Renal cortical epithelial cell (primary cell): ENCODE measurements around the gene MYZAP. TPM values are rescaled to one million over a fixed set of nuclear protein-coding genes. Genes with fewer than 3 reads are reported as not detected.

Experiments used
- DNase-seq: peaks from one replicate; pipeline ENCODE4 v3.0.0-alpha.2; 2011; ENCODE audit warnings: low read depth
- total RNA-seq: library from RNA; depleted of rRNA; stranded (reverse); fragments of >200 nt; gene quantifications from 2 replicates; pipeline ENCODE4 v1.2.3, GENCODE V29; 2014

The MYZAP gene
- total RNA-seq, 1 donor from 2014 or later, result 0.20 TPM

DNA sequence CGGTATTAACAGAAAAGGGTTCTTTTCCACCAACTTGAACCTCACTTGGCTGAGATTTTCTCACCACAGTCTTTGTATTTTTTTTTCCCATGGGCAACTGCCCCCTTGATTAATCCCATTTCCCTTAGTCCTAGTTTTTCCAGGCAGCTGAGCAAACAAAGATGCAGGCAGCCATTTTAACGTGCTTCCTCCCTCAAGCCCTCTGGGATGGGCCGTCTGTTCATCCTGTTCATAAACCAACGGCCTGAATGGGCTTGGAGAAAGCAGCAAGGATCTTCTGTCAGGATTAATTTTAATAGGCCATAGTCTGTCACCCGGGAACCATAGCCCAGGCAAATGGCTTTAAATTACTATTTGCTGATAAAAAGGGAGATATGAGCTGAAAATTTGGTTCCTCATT is 104.4 kb downstream of the MYZAP start:
- DNase-seq, result no peak

DNA sequence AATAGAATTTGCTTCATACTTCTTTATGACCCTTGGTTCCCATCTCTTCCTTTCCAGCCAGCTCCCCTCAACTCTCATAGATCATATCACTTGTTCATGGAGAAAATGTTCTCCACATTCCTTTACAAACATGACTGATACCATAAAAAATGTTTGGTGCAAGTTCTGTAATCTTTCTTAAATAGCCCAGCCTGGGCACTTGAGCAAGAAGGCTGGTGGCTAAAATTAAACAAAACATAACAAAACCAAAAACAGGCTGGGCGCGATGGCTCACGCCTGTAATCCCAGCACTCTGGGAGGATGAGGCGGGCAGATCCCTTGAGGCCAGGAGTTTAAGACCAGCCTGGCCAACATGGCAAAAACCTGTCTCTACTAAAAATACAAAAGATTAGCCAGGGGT is 105.9 kb downstream of the MYZAP start:
- no peak for DNase-seq

DNA sequence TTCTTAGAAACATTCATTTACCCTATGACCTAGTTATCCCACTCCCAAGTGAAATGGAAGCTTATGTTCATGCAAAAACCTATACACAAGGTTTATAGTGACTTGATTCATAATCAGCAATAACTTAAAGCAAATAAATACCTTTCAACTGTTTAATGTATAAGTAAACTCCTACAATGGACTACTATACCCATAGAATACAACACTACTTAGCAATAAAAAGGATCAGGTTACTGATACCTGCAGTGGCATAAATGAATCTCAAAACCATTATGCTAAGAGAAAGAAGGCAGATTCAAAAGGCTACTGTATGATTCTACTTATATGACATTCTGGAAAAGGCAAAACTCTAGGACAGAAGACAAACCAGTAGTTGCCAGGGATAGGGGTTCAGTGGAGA is 106.5 kb downstream of the MYZAP start:
- no peak for DNase-seq

DNA sequence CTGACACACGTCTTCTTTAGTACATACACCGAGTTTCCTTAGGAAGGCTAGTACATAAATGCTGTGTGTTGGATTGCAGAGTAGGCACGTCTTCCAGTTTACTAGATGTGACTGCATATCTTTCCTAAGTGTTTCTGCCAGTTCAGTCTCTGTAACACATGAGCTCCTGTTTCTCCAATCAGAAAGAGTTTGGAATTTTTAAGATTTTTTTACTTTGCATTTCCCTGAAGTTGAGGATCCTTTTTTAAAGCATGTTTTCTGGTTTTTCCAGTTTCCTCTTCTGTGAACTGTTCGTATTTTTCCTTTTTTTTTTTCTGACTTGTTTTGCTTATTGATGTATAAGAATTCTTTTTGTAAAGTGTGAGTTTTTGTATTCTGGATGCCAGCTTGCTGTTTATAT is 107.3 kb downstream of the MYZAP start:
- no peak for DNase-seq

- DNase-seq, result no peak
These were observed 111.7 kb downstream of the MYZAP start for GRCh38 chr15:57703387-57703786.

DNA sequence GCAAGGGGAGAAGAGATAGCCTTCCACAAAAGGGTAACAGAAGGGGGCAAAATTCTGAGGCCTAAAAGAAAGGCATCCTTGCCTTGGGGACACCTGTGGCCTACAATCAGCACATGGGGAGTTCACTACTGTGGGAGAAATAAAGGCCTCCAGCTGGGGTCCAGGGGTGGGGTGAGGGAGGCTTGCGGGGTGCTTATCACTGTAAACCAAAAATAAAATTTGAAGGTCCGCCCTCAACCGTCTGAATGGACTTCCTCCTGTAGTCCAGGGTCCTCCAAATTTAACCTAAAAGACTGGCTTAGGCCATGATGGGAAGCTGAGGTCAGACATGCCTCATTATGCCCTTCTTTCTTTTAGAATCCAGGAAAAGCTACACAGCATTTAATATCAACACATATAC is 112.7 kb downstream of the MYZAP start:
- DNase-seq, result no peak

GRCh38 chr15:57705746-57706404 is 114.2 kb downstream of the MYZAP start:
- DNase-seq, result no peak

DNA sequence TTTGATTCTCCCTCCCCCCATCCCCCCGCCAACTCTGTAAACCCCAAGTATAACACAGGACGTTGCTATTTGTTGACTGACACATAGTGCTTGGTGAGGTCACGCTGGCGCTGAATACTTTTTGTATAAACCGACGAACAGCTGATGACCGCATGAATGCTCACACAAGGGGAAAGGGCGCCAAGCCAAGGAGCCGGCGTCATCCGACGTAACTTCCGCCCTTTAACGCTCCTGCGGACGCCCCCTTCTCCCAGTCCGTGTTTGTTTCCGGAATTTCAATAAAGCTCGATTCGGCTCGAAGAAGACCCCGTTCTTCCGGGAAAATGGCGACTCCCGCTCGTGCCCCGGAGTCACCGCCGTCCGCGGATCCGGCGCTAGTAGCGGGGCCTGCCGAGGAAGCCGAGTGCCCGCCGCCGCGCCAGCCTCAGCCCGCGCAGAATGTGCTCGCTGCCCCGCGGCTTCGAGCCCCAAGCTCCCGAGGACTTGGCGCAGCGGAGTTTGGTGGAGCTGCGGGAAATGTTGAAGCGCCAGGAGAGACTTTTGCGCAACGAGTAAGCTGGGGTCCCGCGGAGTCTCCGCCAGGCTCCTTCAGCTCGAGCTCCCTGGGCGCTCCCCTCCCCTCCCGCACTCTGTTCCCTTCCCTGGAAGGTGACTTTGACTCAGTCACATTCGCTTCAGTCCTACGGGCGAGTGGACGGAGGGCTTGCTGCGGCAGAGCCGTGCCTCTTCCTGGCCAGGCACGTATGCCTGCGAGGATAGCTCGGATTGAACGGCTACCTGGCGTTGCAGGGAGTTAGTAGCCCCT is 114.9 kb downstream of the MYZAP start, which contains the start of gene POLR2M:
Gene POLR2M, plus strand, starts transcription at position 310 of the 805 bp plus-strand sequence. Its CDS starts 129 bp downstream, at position 439.
- DNase-seq, result peak; percentile 95

GRCh38 chr15:57708047-57708446 is 116.3 kb downstream of the MYZAP start:
- DNase-seq, result no peak

DNA sequence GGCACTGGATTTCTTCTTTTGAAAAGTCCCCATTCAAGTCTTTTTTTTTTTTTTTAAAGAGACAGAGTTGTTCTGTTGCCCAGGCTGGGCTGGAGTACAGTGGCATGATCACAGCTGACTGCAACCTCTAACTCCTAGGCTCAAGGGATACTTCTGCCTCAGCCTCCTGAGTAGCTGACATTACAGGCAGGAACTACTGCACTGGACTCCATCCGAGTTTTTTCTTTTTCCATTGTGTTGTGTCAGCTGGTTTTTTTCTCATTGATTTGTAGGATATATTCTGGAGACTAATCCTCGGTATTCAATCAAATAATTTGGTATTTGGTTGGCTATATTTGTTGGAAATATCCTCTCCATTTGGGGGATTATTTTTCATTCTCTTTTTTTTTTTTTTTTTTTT is 126.6 kb downstream of the MYZAP start:
- DNase-seq, result no peak

GRCh38 chr15:57720867-57721266 is 129.2 kb downstream of the MYZAP start:
- no peak for DNase-seq

GRCh38 chr15:57726411-57726810 is 134.7 kb downstream of the MYZAP start:
- DNase-seq, result no peak

DNA sequence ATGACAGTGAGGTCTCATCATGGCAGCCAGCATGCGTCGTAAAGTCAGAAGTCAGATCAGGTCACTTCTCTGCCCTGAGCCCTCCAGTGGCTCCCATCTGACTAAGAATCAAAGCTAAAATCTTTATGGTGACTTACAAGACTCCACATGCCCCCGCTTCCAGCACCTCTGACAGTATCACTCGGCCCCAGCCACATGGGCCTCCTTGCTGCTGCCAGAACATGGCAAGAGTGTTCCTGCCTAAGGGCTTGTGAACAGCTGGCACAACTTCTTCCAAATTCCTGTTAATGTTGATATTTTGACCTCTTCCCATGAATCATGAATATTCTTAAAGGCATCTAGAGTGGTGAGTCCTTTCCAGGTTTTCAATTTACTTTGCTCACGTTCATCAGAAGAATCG is 135.3 kb downstream of the MYZAP start:
- peak; percentile 36 for DNase-seq

GRCh38 chr15:57728436-57728835 is 136.7 kb downstream of the MYZAP start:
- no peak for DNase-seq

GRCh38 chr15:57730876-57731275 is 139.2 kb downstream of the MYZAP start:
- DNase-seq, result no peak

- no peak for DNase-seq
These were observed 139.9 kb downstream of the MYZAP start for GRCh38 chr15:57731530-57732103.

GRCh38 chr15:57732526-57733331 is 141.0 kb downstream of the MYZAP start:
- peak; percentile 44 for DNase-seq

DNA sequence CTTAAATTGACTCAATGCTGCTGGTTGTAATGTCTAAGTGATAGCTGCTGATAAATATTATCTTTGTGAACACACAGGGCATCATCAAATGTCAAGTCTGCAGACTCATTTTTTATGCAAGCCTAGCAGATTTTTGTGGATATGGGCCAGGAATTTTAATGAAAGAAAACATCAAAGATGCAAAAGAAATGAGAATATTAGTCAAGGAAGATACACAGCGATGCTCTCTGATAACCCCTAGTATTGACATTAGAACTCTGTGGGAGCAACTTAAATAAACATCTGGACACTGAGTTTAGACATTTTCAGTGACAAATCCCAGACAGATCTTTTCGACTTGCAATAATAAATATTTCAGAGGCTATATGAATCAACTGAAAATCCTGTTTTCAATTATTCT is 143.2 kb downstream of the MYZAP start:
- no peak for DNase-seq
